C4-2B (cell line): ENCODE measurements around the gene CADM1.

Experiments
- CTCF ChIP-seq: fragments of 450-650 bp; conservative IDR thresholded peaks from 2 replicates; pipeline ENCODE4 v1.5.1; 2017; ENCODE audit warnings: mild to moderate bottlenecking
- ZFX ChIP-seq: fragments of 450-650 bp; IDR thresholded peaks from 2 replicates; pipeline ENCODE4 v1.6.1; 2017

DNA sequence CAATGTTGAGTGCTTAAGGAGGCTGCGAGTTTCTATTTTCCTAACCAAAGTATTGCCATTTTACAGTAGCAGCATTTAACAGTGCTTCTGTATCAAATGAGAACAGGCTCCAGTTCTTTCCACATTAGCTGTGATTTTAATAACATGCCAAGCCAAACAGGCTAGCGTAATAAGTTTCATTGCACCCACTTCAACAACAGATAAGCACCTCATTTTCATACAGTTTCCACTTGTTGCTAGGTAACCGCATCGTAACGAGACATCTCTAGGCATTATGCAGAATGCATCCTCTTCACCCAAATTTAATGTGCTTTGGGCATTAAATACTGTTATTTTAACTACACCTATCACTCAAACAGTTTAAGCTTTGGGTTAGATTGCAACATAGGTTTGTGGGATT is 79.0 kb downstream of the CADM1 start:
- no peak for TF ChIP-seq CTCF
- no peak for TF ChIP-seq ZFX
